Stimulated activated naive CD4-positive, alpha-beta T cell treated with Interleukin-2 at 50 U/mL for 16 hours (primary cell): ENCODE data around the gene MRM1.
"Not testable (repeated sequence)": the region's sequence is repeated elsewhere in the genome, so short reads cannot be mapped to it uniquely, and the experiment has no call there.

Source experiments
- DNase-seq: peaks from one replicate; lab custom pipeline; 2025; lab: John Stamatoyannopoulos, UW

MRM1 gene

GRCh38 chr17:36602030-36602748 is 806 bp downstream of the MRM1 start:
- DNase-seq, result no peak

GRCh38 chr17:36602924-36603384 is 1.6 kb downstream of the MRM1 start:
- DNase-seq, result peak; percentile 67

GRCh38 chr17:36605028-36605427 is 3.6 kb downstream of the MRM1 start:
- not testable (repeated sequence) for DNase-seq

GRCh38 chr17:36608280-36608679 is 6.9 kb downstream of the MRM1 start:
- DNase-seq, result no peak

GRCh38 chr17:36608794-36609497 is 7.6 kb downstream of the MRM1 start:
- no peak for DNase-seq

GRCh38 chr17:36609498-36609862 is 8.1 kb downstream of the MRM1 start:
- no peak for DNase-seq

- DNase-seq, result no peak
Measured at GRCh38 chr17:36610474-36610873, 9.1 kb downstream of the MRM1 start.

GRCh38 chr17:36611345-36612072 is 10.1 kb downstream of the MRM1 start:
- no peak for DNase-seq

GRCh38 chr17:36612323-36612722 is 10.9 kb downstream of the MRM1 start:
- DNase-seq, result no peak

- DNase-seq, result no peak
Measured at GRCh38 chr17:36613155-36613554, 11.8 kb downstream of the MRM1 start.

GRCh38 chr17:36614081-36614480 is 12.7 kb downstream of the MRM1 start:
- DNase-seq, result no peak

GRCh38 chr17:36614933-36615332 is 13.6 kb downstream of the MRM1 start:
- DNase-seq, result no peak

- no peak for DNase-seq
Measured at GRCh38 chr17:36616061-36617029, 15.0 kb downstream of the MRM1 start.

GRCh38 chr17:36617773-36618172 is 16.4 kb downstream of the MRM1 start:
- no peak for DNase-seq

GRCh38 chr17:36623281-36623680 is 21.9 kb downstream of the MRM1 start:
- no peak for DNase-seq

- no peak for DNase-seq
Measured at GRCh38 chr17:36625188-36625587, 23.8 kb downstream of the MRM1 start.

- no peak for DNase-seq
Measured at GRCh38 chr17:36627101-36627500, 25.7 kb downstream of the MRM1 start.

GRCh38 chr17:36628576-36628975 is 27.2 kb downstream of the MRM1 start:
- no peak for DNase-seq

- DNase-seq, result peak; percentile 71
Measured at GRCh38 chr17:36629252-36629847, 28.0 kb downstream of the MRM1 start.

GRCh38 chr17:36629970-36630502 is 28.7 kb downstream of the MRM1 start:
- DNase-seq, result no peak

- DNase-seq, result no peak
Measured at GRCh38 chr17:36631022-36631421, 29.6 kb downstream of the MRM1 start.
